HCT116 (cell line): ENCODE data around the gene TSHZ1. TPM values are rescaled to one million over a fixed set of nuclear protein-coding genes. Genes with fewer than 3 reads are reported as not detected.

Source experiments
- ATAC-seq: fragments of 200-7000 bp; cut with Tn5 transposase; 2 replicates; pipeline ENCODE4 v1.9.1; 2020; ENCODE audit warnings: mild to moderate bottlenecking, moderate library complexity
- BruUV-seq: library from RNA; stranded (reverse); fragments of 400-500 nt; replicated peaks from 2 replicates; lab custom pipeline; 2021; lab: Mats Ljungman, UMichigan
- CTCF ChIA-PET: fragments of 300-600 bp; sonication (Branson Sonifier 250); formaldehyde crosslinking; loops from one replicate; lab custom pipeline; 2021; ENCODE audit warnings: antibody characterized with exemption; lab: Charles Lee
- POLR2A ChIA-PET: fragments of 300-600, 350-600 bp; sonication (Branson Sonifier 250); formaldehyde crosslinking; loops from one replicate; lab custom pipeline; 2021; ENCODE audit warnings: antibody characterized with exemption; lab: Charles Lee
- RAD21 ChIA-PET, 2 experiments: fragments of 300-600 bp; sonication (Branson Sonifier 250); formaldehyde crosslinking; loops; one replicate each; lab custom pipeline; 2023; ENCODE audit warnings: low total read pairs in 2 of 2; ENCODE audit not compliant: uncharacterized antibody in 2 of 2, unreplicated experiment in 2 of 2, low non-redundant PET in 1 of 2; lab: Charles Lee
- DNase-seq: peaks from one replicate; pipeline ENCODE4 v3.0.0-alpha.2; 2010; ENCODE audit warnings: low read depth, low spot score
- H2AFZ ChIP-seq: fragments of 200-600 bp; shearing (Covaris generic), sonication (generic); 2 replicates; pipeline ENCODE4 v1.6.1; 2017; ENCODE audit warnings: low read depth, mixed run types, mixed read lengths, antibody characterized with exemption, low read length; ENCODE audit not compliant: poor library complexity, severe bottlenecking
- H3K27ac ChIP-seq: 2 replicates; pipeline ENCODE4 v1.5.1; 2012; ENCODE audit warnings: low read depth, low read length
- H3K27me3 ChIP-seq: fragments of 200-600 bp; sonication (generic); 2 replicates; pipeline ENCODE4 v1.6.1; 2016; ENCODE audit warnings: mixed run types, low read length, mixed read lengths; ENCODE audit not compliant: insufficient read depth
- H3K36me3 ChIP-seq, 2 experiments: fragments of 200-500 bp in 1 of 2; fragments of 200-600 bp in 1 of 2; sonication (Bioruptor generic) in 1 of 2; sonication (generic) in 1 of 2; 2 replicates each; pipeline versions ENCODE4 v1.5.1 to v1.6.1; 2014 to 2016; ENCODE audit warnings: low read length in 2 of 2, inconsistent platforms in 1 of 2, mixed read lengths in 1 of 2, mixed run types in 1 of 2; ENCODE audit not compliant: insufficient read depth in 2 of 2, control insufficient read depth in 1 of 2
- H3K4me1 ChIP-seq, 2 experiments: fragments of 200-600 bp in 1 of 2; sonication (generic) in 1 of 2; 2 replicates each; pipeline versions ENCODE4 v1.5.1 to v1.6.1; 2012 to 2017; ENCODE audit warnings: low read length in 2 of 2, inconsistent platforms in 1 of 2, mild to moderate bottlenecking in 1 of 2, mixed read lengths in 1 of 2, mixed run types in 1 of 2, moderate library complexity in 1 of 2; ENCODE audit not compliant: insufficient read depth in 2 of 2, control insufficient read depth in 1 of 2
- H3K4me2 ChIP-seq: fragments of 200-600 bp; sonication (generic); 2 replicates; pipeline ENCODE4 v1.6.1; 2017; ENCODE audit warnings: mixed run types, low read length, mixed read lengths
- H3K4me3 ChIP-seq, 2 experiments: fragments of 200-600 bp in 1 of 2; sonication (generic) in 1 of 2; replicated peaks in 1 of 2; 2 replicates each; pipeline ENCODE4 v1.5.1; 2011 to 2016; ENCODE audit warnings: low read length in 2 of 2, control low read depth in 1 of 2, low read depth in 1 of 2, mild to moderate bottlenecking in 1 of 2, mixed read lengths in 1 of 2, mixed run types in 1 of 2
- H3K79me2 ChIP-seq: fragments of 200-600 bp; sonication (generic); 2 replicates; pipeline ENCODE4 v1.6.1; 2017; ENCODE audit warnings: mild to moderate bottlenecking, mixed run types, low read length, moderate library complexity, mixed read lengths; ENCODE audit not compliant: insufficient read depth
- H3K9ac ChIP-seq: fragments of 200-600 bp; sonication (generic); 2 replicates; pipeline ENCODE4 v1.6.1; 2016; ENCODE audit warnings: low read length, mixed read lengths
- H3K9me2 ChIP-seq: fragments of 200-600 bp; sonication (generic), shearing (Covaris generic); 2 replicates; pipeline ENCODE4 v1.6.1; 2017; ENCODE audit warnings: mixed run types, mild to moderate bottlenecking, moderate library complexity; ENCODE audit not compliant: insufficient read depth
- H3K9me3 ChIP-seq, 2 experiments: fragments of 200-500 bp in 1 of 2; fragments of 200-600 bp in 1 of 2; sonication (Bioruptor generic) in 1 of 2; sonication (generic) in 1 of 2; 2 replicates each; pipeline ENCODE4 v1.6.1; 2014 to 2017; ENCODE audit warnings: low read length in 2 of 2, mixed read lengths in 2 of 2, inconsistent platforms in 1 of 2, low read depth in 1 of 2, mild to moderate bottlenecking in 1 of 2, mixed run types in 1 of 2, moderate library complexity in 1 of 2; ENCODE audit not compliant: control insufficient read depth in 1 of 2, insufficient read depth in 1 of 2
- H4K20me1 ChIP-seq: fragments of 200-600 bp; sonication (generic), shearing (Covaris generic); 2 replicates; pipeline ENCODE4 v1.6.1; 2017; ENCODE audit warnings: mixed run types, mild to moderate bottlenecking, moderate library complexity; ENCODE audit not compliant: insufficient read depth
- CBX3 ChIP-seq: IDR thresholded peaks from 2 replicates; pipeline ENCODE4 v1.6.1; 2012; ENCODE audit warnings: low read depth
- CEBPB ChIP-seq: IDR thresholded peaks from 2 replicates; pipeline ENCODE4 v1.6.1; 2012; ENCODE audit warnings: low read depth
- EGR1 ChIP-seq: IDR thresholded peaks from 2 replicates; pipeline ENCODE4 v1.6.1; 2012; ENCODE audit warnings: low read depth
- ELF1 ChIP-seq: IDR thresholded peaks from 2 replicates; pipeline ENCODE4 v1.6.1; 2012; ENCODE audit warnings: low read depth, borderline replicate concordance
- EZH2 ChIP-seq: fragments of 200-600 bp; sonication (generic); IDR thresholded peaks from 2 replicates; pipeline ENCODE4 v1.6.1; 2017; ENCODE audit warnings: antibody characterized with exemption, mixed run types
- FOSL1 ChIP-seq: IDR thresholded peaks from 2 replicates; pipeline ENCODE4 v1.6.1; 2012; ENCODE audit warnings: low read depth
- JUND ChIP-seq: IDR thresholded peaks from 2 replicates; pipeline ENCODE4 v1.6.1; 2012
- POLR2A ChIP-seq: IDR thresholded peaks from 2 replicates; pipeline ENCODE4 v1.7.0; 2011; ENCODE audit warnings: borderline replicate concordance; ENCODE audit not compliant: insufficient read depth, insufficient read length; ENCODE audit errors: extremely low read depth
- POLR2AphosphoS5 ChIP-seq: IDR thresholded peaks from 2 replicates; pipeline ENCODE4 v1.6.1; 2011; ENCODE audit warnings: mild to moderate bottlenecking, low read depth, low read length, moderate library complexity
- RAD21 ChIP-seq: IDR thresholded peaks from 2 replicates; pipeline ENCODE4 v1.6.1; 2012; ENCODE audit warnings: low read depth, mild to moderate bottlenecking
- SRF ChIP-seq: IDR thresholded peaks from 2 replicates; pipeline ENCODE4 v1.6.1; 2012; ENCODE audit warnings: low read depth
- TCF7L2 ChIP-seq: IDR thresholded peaks from 2 replicates; pipeline ENCODE4 v1.7.0; 2011; ENCODE audit warnings: borderline replicate concordance, inconsistent platforms; ENCODE audit not compliant: insufficient read depth, insufficient read length; ENCODE audit errors: extremely low read depth
- YY1 ChIP-seq: IDR thresholded peaks from 2 replicates; pipeline ENCODE4 v1.6.1; 2011; ENCODE audit warnings: low read length, low read depth, moderate library complexity, mild to moderate bottlenecking; ENCODE audit not compliant: insufficient replicate concordance; ENCODE audit errors: extremely low read depth
- ZFX ChIP-seq: fragments of 450-650 bp; IDR thresholded peaks from 2 replicates; pipeline ENCODE4 v1.6.1; 2017
- ZNF274 ChIP-seq: fragments of 200-500 bp; sonication (Bioruptor generic); IDR thresholded peaks from 2 replicates; pipeline ENCODE4 v1.6.1; 2014; ENCODE audit warnings: mild to moderate bottlenecking, low read depth, low read length, inconsistent platforms
- intact Hi-C: fragments of 100-400 bp; cut with micrococcal nuclease; formaldehyde crosslinking; loops from 2 replicates; pipeline ENCODE4 v1.10.0; 2022
- total RNA-seq: library from RNA; stranded (reverse); gene quantifications from one replicate; pipeline ENCODE4 v1.2.1, GENCODE V29; 2021; ENCODE audit not compliant: unreplicated experiment
- TF ChIP-seq, protein P1 (sequence below), 3 experiments: fragments of 200-600 bp in 1 of 3; sonication (generic) in 1 of 3; IDR thresholded peaks in 2 of 3; conservative IDR thresholded peaks in 1 of 3; 2 replicates each; pipeline ENCODE4 v1.5.1; 2012 to 2017; ENCODE audit warnings: low read depth in 2 of 3, low read length in 2 of 3, antibody characterized with exemption in 1 of 3, borderline replicate concordance in 1 of 3, control low read depth in 1 of 3, mild to moderate bottlenecking in 1 of 3, mixed read lengths in 1 of 3, mixed run types in 1 of 3, moderate library complexity in 1 of 3; ENCODE audit not compliant: insufficient read depth in 1 of 3
- TF ChIP-seq, protein P2 (sequence below): IDR thresholded peaks from 2 replicates; pipeline ENCODE4 v1.6.1; 2011; ENCODE audit warnings: mild to moderate bottlenecking, low read length, moderate library complexity; ENCODE audit not compliant: insufficient replicate concordance; ENCODE audit errors: extremely low read depth
- TF ChIP-seq, protein P3 (sequence below): IDR thresholded peaks from 2 replicates; pipeline ENCODE4 v1.6.1; 2012
- TF ChIP-seq, protein P4 (sequence below): IDR thresholded peaks from 2 replicates; pipeline ENCODE4 v1.6.1; 2012; ENCODE audit warnings: low read depth

TSHZ1 gene
- total RNA-seq, 1 experiment from 2014 or later, result 5.7 TPM

DNA sequence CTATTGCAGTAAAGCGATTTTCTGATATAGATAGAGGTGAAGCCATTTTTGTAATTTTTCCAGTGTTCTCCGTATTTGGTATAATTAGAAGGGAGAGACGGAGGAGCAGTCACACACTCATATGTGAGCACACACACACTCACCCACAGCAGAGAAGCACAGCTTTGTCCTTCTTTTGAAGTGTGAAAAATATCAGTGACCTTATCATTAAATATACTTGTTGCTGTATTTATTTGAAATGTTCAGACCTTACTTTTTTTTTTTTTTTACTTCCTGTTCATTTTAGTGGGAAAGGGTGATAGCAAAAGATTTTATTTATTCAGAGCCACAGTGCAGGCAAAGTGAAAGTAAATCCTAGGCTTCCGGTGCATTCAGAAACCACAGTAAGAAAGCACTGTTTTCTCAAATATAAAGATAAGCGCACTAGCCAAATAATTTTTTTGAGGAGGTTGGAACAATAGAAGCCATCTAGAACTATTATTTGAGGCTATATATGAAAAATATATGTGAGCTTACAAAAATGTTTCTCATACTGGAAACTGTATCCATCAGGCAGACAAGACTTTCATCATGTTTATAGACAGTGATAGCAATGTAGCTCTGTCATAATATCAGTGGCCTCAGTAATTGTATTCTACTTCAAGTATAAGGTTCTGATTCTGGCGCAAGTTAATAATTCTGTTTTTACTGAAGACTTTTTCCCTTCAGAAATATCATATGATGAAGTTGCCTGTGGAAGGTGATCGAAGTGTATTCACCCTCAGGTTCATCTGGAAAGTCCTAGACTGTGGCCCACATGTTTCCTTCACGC, 37.2 kb downstream of the TSHZ1 start:
- no peaks in the 10 kb centered on the region for H4K20me1 ChIP-seq
- no peak for ATAC-seq
- H3K4me2 ChIP-seq, result 0 out of 2 replicates have a peak overlapping the region, but pooled peaks have one; percentile 0
- ChIA-PET CTCF (no interaction called here), POLR2A (no interaction called here), RAD21 (no interaction called here)
- no peak overlapping the region for H3K27ac ChIP-seq
- no peak overlapping the region for H3K4me3 ChIP-seq
- no peaks in the 10 kb centered on the region for H3K79me2 ChIP-seq
- intact Hi-C loops, result loop anchor here (5.0 kb wide), 1 partner anchor 596 kb away; no protein-coding TSS in a partner anchor
- no peaks in the 10 kb centered on the region for H3K4me1 ChIP-seq
- TF ChIP-seq, protein P1, sequence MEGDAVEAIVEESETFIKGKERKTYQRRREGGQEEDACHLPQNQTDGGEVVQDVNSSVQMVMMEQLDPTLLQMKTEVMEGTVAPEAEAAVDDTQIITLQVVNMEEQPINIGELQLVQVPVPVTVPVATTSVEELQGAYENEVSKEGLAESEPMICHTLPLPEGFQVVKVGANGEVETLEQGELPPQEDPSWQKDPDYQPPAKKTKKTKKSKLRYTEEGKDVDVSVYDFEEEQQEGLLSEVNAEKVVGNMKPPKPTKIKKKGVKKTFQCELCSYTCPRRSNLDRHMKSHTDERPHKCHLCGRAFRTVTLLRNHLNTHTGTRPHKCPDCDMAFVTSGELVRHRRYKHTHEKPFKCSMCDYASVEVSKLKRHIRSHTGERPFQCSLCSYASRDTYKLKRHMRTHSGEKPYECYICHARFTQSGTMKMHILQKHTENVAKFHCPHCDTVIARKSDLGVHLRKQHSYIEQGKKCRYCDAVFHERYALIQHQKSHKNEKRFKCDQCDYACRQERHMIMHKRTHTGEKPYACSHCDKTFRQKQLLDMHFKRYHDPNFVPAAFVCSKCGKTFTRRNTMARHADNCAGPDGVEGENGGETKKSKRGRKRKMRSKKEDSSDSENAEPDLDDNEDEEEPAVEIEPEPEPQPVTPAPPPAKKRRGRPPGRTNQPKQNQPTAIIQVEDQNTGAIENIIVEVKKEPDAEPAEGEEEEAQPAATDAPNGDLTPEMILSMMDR (IDR thresholded peaks at IDR 0.05 in 2 of 3, conservative IDR thresholded peaks at IDR 0.05 in 1 of 3; ENCODE audit: borderline replicate concordance in 1 of 3, insufficient read depth in 1 of 3, low read depth in 2 of 3, low read length in 2 of 3), result no peak
- no peak for TF ChIP-seq CBX3
- no peak for TF ChIP-seq POLR2AphosphoS5
- no peak for TF ChIP-seq ZNF274
- no peak for TF ChIP-seq EGR1
- no peak for TF ChIP-seq SRF
- TF ChIP-seq, protein P2, sequence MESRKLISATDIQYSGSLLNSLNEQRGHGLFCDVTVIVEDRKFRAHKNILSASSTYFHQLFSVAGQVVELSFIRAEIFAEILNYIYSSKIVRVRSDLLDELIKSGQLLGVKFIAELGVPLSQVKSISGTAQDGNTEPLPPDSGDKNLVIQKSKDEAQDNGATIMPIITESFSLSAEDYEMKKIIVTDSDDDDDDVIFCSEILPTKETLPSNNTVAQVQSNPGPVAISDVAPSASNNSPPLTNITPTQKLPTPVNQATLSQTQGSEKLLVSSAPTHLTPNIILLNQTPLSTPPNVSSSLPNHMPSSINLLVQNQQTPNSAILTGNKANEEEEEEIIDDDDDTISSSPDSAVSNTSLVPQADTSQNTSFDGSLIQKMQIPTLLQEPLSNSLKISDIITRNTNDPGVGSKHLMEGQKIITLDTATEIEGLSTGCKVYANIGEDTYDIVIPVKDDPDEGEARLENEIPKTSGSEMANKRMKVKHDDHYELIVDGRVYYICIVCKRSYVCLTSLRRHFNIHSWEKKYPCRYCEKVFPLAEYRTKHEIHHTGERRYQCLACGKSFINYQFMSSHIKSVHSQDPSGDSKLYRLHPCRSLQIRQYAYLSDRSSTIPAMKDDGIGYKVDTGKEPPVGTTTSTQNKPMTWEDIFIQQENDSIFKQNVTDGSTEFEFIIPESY, result no peak
- no peak for TF ChIP-seq ZFX
- TF ChIP-seq, protein P3, sequence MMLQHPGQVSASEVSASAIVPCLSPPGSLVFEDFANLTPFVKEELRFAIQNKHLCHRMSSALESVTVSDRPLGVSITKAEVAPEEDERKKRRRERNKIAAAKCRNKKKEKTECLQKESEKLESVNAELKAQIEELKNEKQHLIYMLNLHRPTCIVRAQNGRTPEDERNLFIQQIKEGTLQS, result no peak
- no peak for TF ChIP-seq YY1
- no peak for TF ChIP-seq POLR2A
- no peak for TF ChIP-seq JUND
- no peak for TF ChIP-seq EZH2
- no peak for TF ChIP-seq CEBPB
- TF ChIP-seq ELF1, result no peak
- TF ChIP-seq, protein P4, sequence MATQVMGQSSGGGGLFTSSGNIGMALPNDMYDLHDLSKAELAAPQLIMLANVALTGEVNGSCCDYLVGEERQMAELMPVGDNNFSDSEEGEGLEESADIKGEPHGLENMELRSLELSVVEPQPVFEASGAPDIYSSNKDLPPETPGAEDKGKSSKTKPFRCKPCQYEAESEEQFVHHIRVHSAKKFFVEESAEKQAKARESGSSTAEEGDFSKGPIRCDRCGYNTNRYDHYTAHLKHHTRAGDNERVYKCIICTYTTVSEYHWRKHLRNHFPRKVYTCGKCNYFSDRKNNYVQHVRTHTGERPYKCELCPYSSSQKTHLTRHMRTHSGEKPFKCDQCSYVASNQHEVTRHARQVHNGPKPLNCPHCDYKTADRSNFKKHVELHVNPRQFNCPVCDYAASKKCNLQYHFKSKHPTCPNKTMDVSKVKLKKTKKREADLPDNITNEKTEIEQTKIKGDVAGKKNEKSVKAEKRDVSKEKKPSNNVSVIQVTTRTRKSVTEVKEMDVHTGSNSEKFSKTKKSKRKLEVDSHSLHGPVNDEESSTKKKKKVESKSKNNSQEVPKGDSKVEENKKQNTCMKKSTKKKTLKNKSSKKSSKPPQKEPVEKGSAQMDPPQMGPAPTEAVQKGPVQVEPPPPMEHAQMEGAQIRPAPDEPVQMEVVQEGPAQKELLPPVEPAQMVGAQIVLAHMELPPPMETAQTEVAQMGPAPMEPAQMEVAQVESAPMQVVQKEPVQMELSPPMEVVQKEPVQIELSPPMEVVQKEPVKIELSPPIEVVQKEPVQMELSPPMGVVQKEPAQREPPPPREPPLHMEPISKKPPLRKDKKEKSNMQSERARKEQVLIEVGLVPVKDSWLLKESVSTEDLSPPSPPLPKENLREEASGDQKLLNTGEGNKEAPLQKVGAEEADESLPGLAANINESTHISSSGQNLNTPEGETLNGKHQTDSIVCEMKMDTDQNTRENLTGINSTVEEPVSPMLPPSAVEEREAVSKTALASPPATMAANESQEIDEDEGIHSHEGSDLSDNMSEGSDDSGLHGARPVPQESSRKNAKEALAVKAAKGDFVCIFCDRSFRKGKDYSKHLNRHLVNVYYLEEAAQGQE, result no peak
- no peak for TF ChIP-seq FOSL1
- no peak for TF ChIP-seq RAD21
- TF ChIP-seq TCF7L2, result no peak
- no peak overlapping the region for H2AFZ ChIP-seq
- H3K27me3 ChIP-seq, result no peaks in the 10 kb centered on the region
- H3K36me3 ChIP-seq, result no peaks in the 10 kb centered on the region
- BruUV-seq, result no TSS peak
- no peaks in the 10 kb centered on the region for H3K9me3 ChIP-seq
- no peak for DNase-seq
- H3K9ac ChIP-seq, result no peak overlapping the region
- H3K9me2 ChIP-seq, result no peaks in the 10 kb centered on the region
